ENCODE measurements around the gene LCE3D. TPM values are rescaled to one million over a fixed set of nuclear protein-coding genes. Genes with fewer than 3 reads are reported as not detected.
A peak's percentile ranks its signal among the peaks of the same experiment; 100 is the strongest.

LCE3D gene
- total RNA-seq, 1 donor from 2014 or later = 0.79 TPM

DNA sequence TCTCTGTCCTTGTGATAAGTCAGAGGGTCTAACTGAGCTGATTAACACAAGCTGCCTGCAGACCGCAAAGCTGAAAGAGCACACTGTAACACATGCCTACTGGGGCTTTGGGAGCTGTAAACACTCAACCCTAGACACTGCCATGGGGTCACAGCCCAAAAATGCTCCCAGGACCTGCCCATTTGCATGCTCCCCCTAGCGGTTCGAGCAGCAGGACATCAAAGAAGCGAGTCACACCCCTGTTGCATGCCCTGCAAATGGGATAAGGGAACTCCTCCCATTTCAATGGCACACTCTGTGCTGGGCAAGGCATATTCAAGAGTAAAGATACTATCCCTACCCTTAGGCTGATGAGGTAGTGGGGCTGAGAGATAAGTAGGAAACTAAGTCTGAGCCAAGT is 36.5 kb downstream of the LCE3D start:
- DNase-seq (ENCODE audit: low read depth) (peak; percentile 12), FAIRE-seq (peak; percentile 43)
- Histone ChIP-seq H3K36me3 (ENCODE audit: control insufficient read depth, insufficient read depth, low read length) (no peaks in the 10 kb centered on the region), H3K27me3 (ENCODE audit: control insufficient read depth, insufficient read depth, low read length) (no peaks in the 10 kb centered on the region), H3K4me3 (ENCODE audit: low read depth, low read length) (no peak overlapping the region)
- TF ChIP-seq, protein P1, sequence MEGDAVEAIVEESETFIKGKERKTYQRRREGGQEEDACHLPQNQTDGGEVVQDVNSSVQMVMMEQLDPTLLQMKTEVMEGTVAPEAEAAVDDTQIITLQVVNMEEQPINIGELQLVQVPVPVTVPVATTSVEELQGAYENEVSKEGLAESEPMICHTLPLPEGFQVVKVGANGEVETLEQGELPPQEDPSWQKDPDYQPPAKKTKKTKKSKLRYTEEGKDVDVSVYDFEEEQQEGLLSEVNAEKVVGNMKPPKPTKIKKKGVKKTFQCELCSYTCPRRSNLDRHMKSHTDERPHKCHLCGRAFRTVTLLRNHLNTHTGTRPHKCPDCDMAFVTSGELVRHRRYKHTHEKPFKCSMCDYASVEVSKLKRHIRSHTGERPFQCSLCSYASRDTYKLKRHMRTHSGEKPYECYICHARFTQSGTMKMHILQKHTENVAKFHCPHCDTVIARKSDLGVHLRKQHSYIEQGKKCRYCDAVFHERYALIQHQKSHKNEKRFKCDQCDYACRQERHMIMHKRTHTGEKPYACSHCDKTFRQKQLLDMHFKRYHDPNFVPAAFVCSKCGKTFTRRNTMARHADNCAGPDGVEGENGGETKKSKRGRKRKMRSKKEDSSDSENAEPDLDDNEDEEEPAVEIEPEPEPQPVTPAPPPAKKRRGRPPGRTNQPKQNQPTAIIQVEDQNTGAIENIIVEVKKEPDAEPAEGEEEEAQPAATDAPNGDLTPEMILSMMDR (IDR thresholded peaks at IDR 0.05; ENCODE audit: insufficient read depth, low read length, severe bottlenecking) = peak; percentile 44

DNA sequence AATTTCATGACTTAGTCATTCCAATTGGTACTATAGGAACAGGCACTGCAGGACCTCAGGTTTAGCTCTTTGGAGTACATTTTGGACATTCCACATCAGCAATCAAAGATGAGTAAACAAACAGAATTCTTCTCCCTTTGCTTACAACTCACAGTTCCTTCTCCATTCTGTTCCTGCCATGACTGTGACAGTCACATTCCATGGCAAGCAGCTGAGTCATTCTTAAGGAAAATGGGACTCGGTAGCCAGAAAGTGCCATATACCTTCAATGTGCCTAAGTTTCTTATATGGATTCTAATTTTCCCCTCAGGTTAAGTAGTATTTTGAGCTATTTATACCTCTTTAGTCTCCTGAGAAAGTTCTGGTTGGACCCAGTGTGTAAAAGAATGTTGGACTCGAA is 40.4 kb downstream of the LCE3D start:
- TF ChIP-seq, protein P1 (IDR thresholded peaks at IDR 0.05; ENCODE audit: insufficient read depth, low read length, severe bottlenecking) = no peak
- FAIRE-seq (no peak), DNase-seq (ENCODE audit: low read depth) (no peak)
- no peaks in the 10 kb centered on the region for H3K36me3 ChIP-seq (ENCODE audit: control insufficient read depth, insufficient read depth, low read length)
- no peaks in the 10 kb centered on the region for H3K27me3 ChIP-seq (ENCODE audit: control insufficient read depth, insufficient read depth, low read length)
- H3K4me3 ChIP-seq (ENCODE audit: low read depth, low read length) = no peak overlapping the region

DNA sequence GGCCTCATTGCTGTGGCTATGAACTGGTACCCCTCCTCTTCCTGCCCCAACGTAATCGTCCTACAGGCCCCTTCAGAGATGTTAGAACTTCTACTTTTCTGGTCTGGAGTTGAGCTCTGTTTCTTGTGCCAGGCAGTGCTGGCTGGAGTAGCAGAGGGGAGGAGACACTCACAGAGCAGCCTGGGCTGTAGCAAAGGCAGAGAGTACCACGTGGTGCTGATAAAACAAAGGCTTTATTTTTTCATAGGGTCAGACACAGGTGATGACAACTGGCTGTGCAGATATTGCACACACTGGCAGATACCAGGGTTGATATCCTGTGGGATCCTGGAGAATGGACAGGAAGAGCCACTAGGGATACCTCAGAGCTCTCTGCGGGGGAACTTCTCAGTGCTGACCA is 42.8 kb downstream of the LCE3D start:
- H3K36me3 ChIP-seq (ENCODE audit: control insufficient read depth, insufficient read depth, low read length) = no peaks in the 10 kb centered on the region
- H3K27me3 ChIP-seq (ENCODE audit: control insufficient read depth, insufficient read depth, low read length) = no peaks in the 10 kb centered on the region
- no peak overlapping the region for H3K4me3 ChIP-seq (ENCODE audit: low read depth, low read length)
- TF ChIP-seq, protein P1 (IDR thresholded peaks at IDR 0.05; ENCODE audit: insufficient read depth, low read length, severe bottlenecking) = no peak
- DNase-seq (ENCODE audit: low read depth) = no peak
- peak; percentile 64 for FAIRE-seq

DNA sequence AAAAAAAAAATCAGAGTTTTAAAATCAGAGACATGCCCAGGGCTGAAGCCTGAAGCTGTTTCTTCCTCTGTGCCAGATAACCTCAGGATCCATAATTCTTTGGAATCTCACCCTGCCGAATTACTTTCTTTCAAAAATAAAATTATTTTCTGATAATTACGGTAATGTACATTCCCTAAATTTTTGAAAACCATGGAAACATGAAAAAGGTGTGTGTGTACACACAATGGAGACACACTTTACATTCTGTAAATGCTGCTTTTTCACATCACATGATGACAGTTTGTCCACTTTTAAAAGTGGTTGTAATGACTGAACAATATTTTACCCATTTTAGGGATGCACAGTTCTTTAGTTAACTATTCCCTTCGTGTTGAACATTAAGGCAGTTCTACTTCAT is 44.5 kb downstream of the LCE3D start:
- H3K4me3 ChIP-seq (ENCODE audit: low read depth, low read length) = no peak overlapping the region
- FAIRE-seq (no peak), DNase-seq (ENCODE audit: low read depth) (no peak)
- no peaks in the 10 kb centered on the region for H3K36me3 ChIP-seq (ENCODE audit: control insufficient read depth, insufficient read depth, low read length)
- TF ChIP-seq, protein P1 (IDR thresholded peaks at IDR 0.05; ENCODE audit: insufficient read depth, low read length, severe bottlenecking) = no peak
- H3K27me3 ChIP-seq (ENCODE audit: control insufficient read depth, insufficient read depth, low read length) = no peaks in the 10 kb centered on the region

DNA sequence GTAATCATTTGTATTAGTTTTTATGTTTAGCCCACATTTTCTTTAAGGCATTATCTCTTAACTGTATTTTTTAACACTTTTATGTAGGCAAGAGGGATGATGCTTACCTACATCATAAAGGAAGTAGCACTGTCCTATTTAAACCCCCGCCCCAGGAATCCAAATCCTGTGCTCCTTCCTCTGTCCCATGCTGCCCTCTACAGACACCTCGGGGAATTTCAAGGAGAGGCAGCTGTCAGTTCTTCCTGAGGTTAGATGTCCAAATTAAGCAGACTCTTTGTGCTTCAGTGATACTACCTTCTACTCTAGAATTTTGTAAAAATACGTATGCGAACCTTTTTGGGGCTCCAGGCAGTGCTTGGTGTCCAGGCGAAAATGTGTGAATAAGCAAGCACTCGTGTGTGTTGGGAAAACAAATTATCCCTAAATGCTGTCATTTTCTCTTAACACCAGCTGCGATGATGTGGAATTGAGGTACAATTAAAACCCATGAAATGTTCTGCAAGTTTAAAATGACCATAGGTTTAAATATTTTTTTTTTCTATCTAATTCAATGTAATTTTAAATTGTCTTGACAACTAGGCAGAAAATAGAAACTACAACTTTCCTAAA is 46.9 kb downstream of the LCE3D start:
- peak; percentile 69 for DNase-seq (ENCODE audit: low read depth)
- TF ChIP-seq, protein P1 (IDR thresholded peaks at IDR 0.05; ENCODE audit: insufficient read depth, low read length, severe bottlenecking) = peak; percentile 85
- Histone ChIP-seq H3K4me3 (ENCODE audit: low read depth, low read length) (no peak overlapping the region), H3K36me3 (ENCODE audit: control insufficient read depth, insufficient read depth, low read length) (no peaks in the 10 kb centered on the region), H3K27me3 (ENCODE audit: control insufficient read depth, insufficient read depth, low read length) (no peaks in the 10 kb centered on the region)
- no peak for FAIRE-seq

Other genes with a start within 250 kb of the LCE3D start
- gene FLG2, start 220.5 kb downstream of the LCE3D start, total RNA-seq = under 0.01 TPM in 2 replicates
- gene CRNN, start 166.3 kb downstream of the LCE3D start, total RNA-seq = 6.6 and 55.9 TPM in 2 replicates
- not detected in 2 replicates for gene LCE5A, start 69.7 kb downstream of the LCE3D start, total RNA-seq
- 4.7 and 7.6 TPM in 2 replicates for gene CRCT1, start 66.0 kb downstream of the LCE3D start, total RNA-seq
- gene LCE3E, start 13.7 kb downstream of the LCE3D start, total RNA-seq = not detected in 2 replicates
- not detected in 2 replicates for gene LCE3C, start 19.7 kb upstream of the LCE3D start, total RNA-seq
- gene LCE3B, start 33.3 kb upstream of the LCE3D start, total RNA-seq = not detected in 2 replicates
- gene LCE3A, start 42.6 kb upstream of the LCE3D start, total RNA-seq = not detected in 2 replicates
- gene LCE2D, start 82.9 kb upstream of the LCE3D start, total RNA-seq = not detected in 2 replicates
- not detected in 2 replicates for gene LCE2C, start 94.8 kb upstream of the LCE3D start, total RNA-seq
- gene LCE2B, start 105.6 kb upstream of the LCE3D start, total RNA-seq = not detected in 2 replicates
- not detected in 2 replicates for gene LCE2A, start 117.8 kb upstream of the LCE3D start, total RNA-seq
- not detected in 2 replicates for gene LCE4A, start 127.6 kb upstream of the LCE3D start, total RNA-seq
- gene KPRP, start 177.5 kb upstream of the LCE3D start, total RNA-seq = not detected in 2 replicates
- gene LCE1F, start 194.6 kb upstream of the LCE3D start, total RNA-seq = not detected in 2 replicates
- not detected in 2 replicates for gene LCE1E, start 205.7 kb upstream of the LCE3D start, total RNA-seq
- not detected in 2 replicates for gene LCE1D, start 216.2 kb upstream of the LCE3D start, total RNA-seq
- gene LCE1C, start 226.1 kb upstream of the LCE3D start, total RNA-seq = 0.26 TPM in 1 of 2 replicates, not detected in the other
- gene LCE1B, start 231.5 kb upstream of the LCE3D start, total RNA-seq = not detected in 2 replicates
- gene LCE1A, start 247.0 kb upstream of the LCE3D start, total RNA-seq = not detected in 2 replicates